Measurements from ENCODE around the gene IQSEC1.

IQSEC1 gene

GRCh38 chr3:13085081-13085845 lies 12.0 kb upstream of the IQSEC1 start:
- DNase-seq = no peak

DNA sequence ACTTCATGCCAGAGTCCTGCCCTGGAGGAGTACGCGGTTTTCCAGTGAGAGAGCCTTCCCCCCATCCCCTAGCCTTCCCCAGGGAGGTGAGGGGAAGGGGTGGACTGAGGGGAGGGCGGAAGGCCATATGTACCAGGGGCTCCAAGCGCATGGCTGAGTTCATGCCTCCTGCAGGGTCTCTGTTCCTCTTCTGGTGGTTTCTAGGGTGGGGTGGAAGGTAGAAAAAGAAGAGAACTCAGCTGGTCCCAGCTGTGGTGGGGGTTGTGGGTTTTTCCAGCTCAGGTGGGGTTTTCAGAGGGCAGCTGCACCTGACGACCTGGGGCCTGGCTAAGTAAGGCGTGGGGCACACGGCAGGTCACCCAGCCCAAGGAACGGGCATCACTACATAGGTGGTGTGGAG lies 10.7 kb upstream of the IQSEC1 start:
- DNase-seq = no peak

GRCh38 chr3:13083254-13083653 lies 10.0 kb upstream of the IQSEC1 start:
- no peak for DNase-seq

GRCh38 chr3:13082677-13083076 lies 9.4 kb upstream of the IQSEC1 start:
- DNase-seq = no peak

- no peak for DNase-seq
These were observed 8.6 kb upstream of the IQSEC1 start for GRCh38 chr3:13081603-13082360.

- no peak for DNase-seq
These were observed 7.4 kb upstream of the IQSEC1 start for GRCh38 chr3:13080591-13080990.

DNA sequence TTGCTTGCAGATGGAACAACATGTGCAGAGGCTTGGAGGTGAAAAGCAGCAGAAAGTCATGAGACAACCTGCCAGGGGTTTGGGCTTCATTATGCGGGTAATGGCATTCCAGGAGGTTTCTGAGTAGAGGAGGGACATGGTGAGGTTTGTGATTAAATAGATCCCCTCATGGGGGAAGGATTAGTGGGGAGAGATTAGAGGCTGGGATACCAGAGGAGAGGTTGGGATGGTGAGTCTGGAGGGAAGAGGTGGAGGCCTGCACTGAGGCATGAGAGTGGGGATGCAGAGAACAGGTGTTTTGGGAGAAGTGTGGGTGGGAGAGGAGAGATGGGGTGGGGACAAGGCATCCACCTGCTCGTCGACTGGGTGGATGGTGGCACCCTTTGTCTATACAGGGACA lies 6.8 kb upstream of the IQSEC1 start:
- no peak for DNase-seq

DNA sequence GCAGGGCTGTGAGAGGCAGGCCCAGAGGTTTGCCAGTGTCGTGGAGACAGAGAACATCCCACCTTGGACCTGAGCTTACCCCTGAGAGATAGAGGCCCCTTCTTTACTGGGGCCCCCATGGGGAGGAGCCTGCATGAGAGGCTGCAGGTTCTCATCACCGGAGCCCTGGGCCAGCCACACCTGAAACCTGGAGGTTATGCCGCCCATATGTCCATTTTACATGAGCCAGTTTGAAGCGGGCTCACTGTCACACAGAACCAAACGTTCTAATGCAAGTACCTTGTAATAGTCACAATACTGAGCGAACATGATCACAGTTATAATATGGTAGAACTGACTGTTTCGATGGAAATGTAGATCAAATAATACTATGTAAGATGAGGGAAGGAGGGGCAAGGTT lies 6.3 kb upstream of the IQSEC1 start:
- DNase-seq = no peak

- DNase-seq = no peak
These were observed 5.8 kb upstream of the IQSEC1 start for GRCh38 chr3:13079051-13079450.

- no peak for DNase-seq
These were observed 5.1 kb upstream of the IQSEC1 start for GRCh38 chr3:13078163-13078905.

DNA sequence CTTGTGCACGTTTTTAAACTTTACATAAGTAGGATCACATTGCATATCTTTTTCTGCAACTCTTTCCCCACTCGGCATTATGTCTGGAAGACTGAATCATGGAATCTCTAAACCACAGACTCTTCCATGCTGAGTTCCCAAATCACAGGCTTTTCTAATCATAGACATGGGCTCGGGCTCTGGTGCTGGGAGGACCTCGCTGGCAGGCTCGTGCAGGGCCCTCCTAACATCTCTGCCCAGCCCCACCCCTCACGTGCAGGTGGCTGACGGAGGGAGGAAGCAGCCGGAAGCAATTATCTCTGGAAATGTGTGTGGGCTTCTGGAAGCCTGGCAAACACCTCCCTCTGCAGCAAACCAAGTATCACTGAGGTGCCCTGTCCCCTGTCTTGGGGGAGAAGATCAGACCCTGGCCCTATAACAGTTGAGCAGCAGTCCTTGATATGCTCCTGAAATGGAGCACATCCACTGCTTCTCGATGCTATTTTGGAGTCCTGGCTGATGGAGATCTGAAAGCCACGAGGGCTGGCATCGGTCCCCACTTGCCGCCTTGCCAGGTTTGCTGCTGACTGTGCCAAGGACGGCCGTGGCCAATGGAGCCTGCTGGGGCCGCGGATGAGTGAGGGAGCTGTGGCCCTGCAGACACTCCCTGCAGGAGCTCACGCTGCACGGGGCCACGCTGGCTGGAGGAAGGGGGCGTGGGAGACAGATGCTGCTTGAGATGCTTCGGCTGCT lies 4.4 kb upstream of the IQSEC1 start:
- no peak for DNase-seq

- no peak for DNase-seq
These were observed 2.9 kb upstream of the IQSEC1 start for GRCh38 chr3:13075986-13076654.

- no peak for DNase-seq
These were observed 2.1 kb upstream of the IQSEC1 start for GRCh38 chr3:13075318-13075717.

- DNase-seq = no peak
These were observed 762 bp upstream of the IQSEC1 start for GRCh38 chr3:13074006-13074375.

DNA sequence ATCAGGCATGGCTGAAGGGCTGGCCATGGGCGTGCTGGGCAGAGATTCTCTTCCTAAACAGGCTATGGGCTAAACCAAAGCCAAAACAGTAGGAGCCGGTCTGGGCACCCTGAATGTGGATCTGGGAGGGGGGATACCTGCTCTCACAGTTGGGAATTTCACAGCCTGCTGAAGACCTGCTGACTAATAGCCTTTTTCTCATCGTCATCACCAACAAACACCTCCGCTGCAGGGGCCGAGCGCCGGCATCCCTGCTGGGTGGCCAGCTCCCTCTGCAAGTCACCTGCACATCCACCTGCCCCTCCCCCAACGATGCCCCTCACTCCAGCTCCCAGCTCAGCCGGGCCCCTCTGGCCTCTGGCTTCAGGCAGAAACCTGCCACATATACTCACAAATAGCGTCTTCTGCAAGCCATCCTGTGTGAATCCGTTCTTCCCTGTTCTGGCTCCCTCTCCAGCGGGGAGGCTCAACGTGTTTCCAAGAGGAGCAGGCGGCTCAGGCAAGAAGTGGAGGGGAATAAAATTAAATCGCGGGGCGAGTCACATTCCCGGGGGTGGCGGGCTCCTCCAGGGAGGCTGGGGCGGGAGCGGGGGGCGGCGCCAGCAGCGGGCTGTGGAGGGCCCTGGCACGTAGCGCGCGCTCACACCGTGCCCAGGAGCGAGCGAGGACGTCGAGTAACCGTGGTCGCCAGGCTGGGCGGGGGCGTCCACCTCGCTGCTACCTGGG lies 466 bp downstream of the IQSEC1 start:
- no peak for DNase-seq

GRCh38 chr3:13072239-13072599 lies 1.0 kb downstream of the IQSEC1 start:
- no peak for DNase-seq

GRCh38 chr3:13071695-13072094 lies 1.5 kb downstream of the IQSEC1 start:
- no peak for DNase-seq

DNA sequence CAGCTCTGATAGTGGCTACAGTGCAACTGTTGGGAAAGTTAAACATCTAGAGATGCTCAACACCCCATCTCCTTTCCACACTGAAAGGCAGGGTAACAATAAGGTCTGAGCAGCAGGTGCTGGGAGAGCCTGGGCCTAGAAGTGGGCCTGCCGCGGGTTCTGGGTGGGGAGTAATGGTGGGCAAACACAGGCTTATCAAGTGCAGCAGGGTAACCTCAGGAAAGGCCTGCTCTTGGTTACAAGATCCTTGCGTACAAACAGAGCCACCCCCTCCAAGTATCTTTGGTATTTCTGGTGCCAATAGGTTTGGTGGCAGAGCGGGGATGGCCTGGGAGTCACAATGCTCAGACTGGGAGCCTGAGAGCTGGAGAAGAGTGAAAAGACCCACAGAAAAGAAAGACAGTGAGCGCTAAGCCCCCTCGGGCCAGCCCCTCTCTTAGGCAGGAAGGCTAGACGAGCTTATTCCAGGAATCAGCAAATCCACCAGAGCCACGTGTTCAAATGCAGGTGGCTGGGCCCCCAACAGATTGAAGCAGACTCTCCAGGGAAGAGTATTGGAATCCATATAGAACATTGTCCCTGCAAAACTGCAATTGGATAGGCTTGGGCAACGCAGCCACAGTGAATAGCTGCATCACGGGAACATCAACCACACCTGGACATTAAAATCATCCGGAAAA lies 2.7 kb downstream of the IQSEC1 start:
- DNase-seq = no peak

DNA sequence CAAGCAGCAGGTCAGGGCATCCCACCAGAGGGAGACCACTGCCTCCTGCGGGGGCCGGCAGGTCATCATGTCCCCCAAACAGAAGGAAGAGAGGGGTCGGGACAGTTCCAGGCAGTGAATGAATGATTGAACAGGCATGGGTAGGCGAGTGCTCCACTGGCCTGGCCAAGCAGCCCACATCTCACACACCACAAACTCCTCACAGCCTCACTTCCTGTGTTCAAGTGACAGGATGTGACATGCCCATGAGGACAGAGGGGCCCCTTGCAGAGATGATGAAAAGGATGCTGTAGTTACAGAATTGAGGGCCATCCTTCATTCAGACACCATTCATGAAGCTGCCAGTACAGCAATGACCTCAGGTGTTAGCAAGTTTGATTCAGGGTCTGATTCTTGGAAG lies 3.7 kb downstream of the IQSEC1 start:
- DNase-seq = peak; percentile 47

- DNase-seq = no peak
These were observed 4.8 kb downstream of the IQSEC1 start for GRCh38 chr3:13068269-13069010.

DNA sequence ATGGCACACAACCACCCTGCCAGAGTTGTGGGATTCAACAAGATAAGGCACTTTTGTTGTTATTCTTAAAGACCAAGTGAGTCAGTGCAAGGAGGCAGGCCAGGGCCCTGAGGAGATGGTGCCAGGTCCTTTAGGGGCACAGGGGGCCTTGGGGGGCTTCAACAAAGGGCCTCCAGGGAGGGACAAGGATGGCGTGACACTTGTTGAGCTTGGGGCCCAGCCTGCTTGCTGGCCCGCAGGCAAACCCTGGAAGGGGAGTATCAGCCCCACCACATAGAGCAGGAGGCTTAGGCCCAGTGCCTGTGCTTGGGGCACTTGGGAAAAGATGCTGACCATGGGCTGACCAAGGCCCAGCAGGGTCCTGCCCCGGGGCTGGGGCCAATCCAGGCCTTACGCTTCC lies 5.5 kb downstream of the IQSEC1 start:
- DNase-seq = no peak

All from activated naive CD4-positive, alpha-beta T cell treated with Interleukin-2 at 50 U/mL for 16 hours (primary cell).